ENCODE data around the gene PRR5.

GRCh38 chr22:44743804-44744211, 41.8 kb downstream of the PRR5 start:
- TF ChIP-seq CTCF (IDR thresholded peaks at IDR 0.05) (no peak), POLR2A (IDR thresholded peaks at IDR 0.05) (no peak)

Measured in body of pancreas (tissue), 4 donors.